HG03460 (cell line): ENCODE data around the gene ID1.

Experiments used
- ATAC-seq: cut with Tn5 transposase; IDR thresholded peaks from one replicate; pipeline ENCODE4 v1.9.1; 2021; ENCODE audit not compliant: unreplicated experiment

ID1 gene

GRCh38 chr20:31605031-31605901 is at the start of gene ID1:
TSS of gene ID1 (plus strand) at chr20:31605289. CDS start at chr20:31605388, 99 bp downstream.
- peak; percentile 94 for ATAC-seq

DNA sequence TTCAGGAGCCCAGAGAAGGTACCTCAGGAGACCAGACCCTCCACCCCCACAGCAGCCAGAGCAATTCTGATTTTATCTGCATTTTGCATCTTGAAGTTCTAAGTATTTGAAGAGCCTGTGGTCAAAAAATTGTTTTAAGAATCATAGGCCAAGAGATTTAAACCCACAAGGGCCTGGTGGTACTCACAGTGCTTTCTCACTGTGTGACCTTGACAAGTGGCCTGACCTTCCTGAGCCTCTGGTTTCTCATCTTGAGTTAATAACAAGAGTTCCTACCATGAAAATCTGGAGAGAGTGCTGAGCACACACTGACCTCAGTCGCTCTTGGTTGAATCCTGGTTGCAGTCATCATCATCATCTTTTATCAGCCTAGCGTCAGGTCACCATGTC is 45.4 kb upstream of the ID1 start:
- no peak for ATAC-seq

GRCh38 chr20:31560094-31560745 is 44.9 kb upstream of the ID1 start:
- ATAC-seq, result no peak

- ATAC-seq, result no peak
Measured at GRCh38 chr20:31560746-31561598, 44.1 kb upstream of the ID1 start.

DNA sequence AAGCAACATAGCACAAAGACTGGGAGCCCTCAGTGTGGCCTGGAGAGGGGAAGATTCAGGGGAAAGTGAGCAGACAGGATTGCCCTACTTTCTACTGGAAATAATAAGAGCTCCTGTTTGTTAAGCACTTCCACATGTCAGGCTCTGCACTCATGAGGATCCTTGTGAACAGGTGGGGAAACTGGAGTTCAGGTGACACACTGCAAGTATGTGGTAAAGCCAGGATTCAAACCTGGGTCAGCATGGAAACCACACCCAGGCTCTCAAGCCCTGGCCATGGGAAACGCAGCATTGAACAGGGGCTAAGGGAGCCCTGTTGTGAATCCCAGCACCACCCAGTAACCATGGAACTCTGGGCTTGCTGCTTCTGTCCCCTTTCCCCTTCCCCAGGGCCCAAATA is 42.8 kb upstream of the ID1 start:
- no peak for ATAC-seq

GRCh38 chr20:31564284-31564683 is 40.8 kb upstream of the ID1 start:
- ATAC-seq, result no peak

- ATAC-seq, result no peak
Measured at GRCh38 chr20:31565699-31566318, 39.3 kb upstream of the ID1 start.

DNA sequence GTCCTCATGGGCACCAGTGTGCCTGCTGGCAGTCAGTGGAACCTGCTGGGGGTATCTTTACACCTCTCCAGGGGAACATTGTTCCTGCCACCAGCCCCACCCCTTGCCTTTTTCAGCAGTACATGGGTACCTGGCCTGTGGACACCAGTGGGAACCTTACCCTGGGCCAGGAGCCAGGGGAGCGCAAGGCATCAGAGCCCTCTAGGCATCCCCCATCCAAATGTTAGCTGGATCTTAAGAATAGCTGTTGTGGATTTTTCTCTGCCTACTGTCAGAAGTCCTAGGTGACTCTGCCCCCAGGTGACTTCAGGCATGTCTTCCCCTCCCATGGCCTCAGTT is 38.8 kb upstream of the ID1 start:
- ATAC-seq, result no peak

- ATAC-seq, result no peak
Measured at GRCh38 chr20:31566658-31567379, 38.3 kb upstream of the ID1 start.

GRCh38 chr20:31567380-31567720 is 37.7 kb upstream of the ID1 start:
- ATAC-seq, result no peak

- no peak for ATAC-seq
Measured at GRCh38 chr20:31568041-31568731, 36.9 kb upstream of the ID1 start.

- no peak for ATAC-seq
Measured at GRCh38 chr20:31568773-31569162, 36.3 kb upstream of the ID1 start.

- ATAC-seq, result no peak
Measured at GRCh38 chr20:31569163-31570020, 35.7 kb upstream of the ID1 start.

- no peak for ATAC-seq
Measured at GRCh38 chr20:31570021-31570463, 35.0 kb upstream of the ID1 start.

GRCh38 chr20:31570735-31571617 is 34.1 kb upstream of the ID1 start:
- ATAC-seq, result no peak

DNA sequence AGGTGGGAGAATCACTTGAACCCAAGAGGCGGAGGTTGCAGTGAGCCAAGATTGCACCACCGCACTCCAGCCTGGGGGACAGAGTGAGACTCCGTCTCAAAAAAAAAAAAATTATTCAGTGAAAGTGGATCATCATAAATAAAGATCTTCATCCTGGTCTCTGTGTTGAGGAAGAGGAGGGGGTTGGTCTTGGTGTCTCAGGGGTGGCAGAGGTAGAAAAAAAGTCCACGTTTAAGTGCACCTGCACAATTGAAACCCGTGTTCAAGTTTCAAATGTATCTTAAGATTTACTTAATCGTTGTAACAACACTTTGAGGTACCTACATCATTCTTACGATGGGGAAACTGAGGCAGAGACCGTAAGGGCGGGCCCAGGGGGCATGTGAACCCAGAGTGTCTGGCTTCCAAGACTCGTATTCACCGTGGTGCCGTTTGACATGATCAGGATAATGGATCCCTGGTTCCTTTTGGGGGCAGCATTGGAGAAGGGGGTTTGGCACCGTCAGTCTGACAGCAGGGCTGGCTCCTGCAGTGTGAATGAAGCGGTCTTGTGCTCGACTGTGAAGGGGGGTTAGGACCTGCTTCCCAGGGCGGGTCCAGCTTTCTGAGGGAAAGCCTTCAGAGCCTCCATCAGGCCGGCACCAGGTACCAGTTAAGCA is 32.9 kb upstream of the ID1 start:
- ATAC-seq, result no peak

GRCh38 chr20:31572701-31573554 is 32.2 kb upstream of the ID1 start:
- peak; percentile 86 for ATAC-seq
